ENCODE measurements around the gene SOX6. TPM values are rescaled to one million over a fixed set of nuclear protein-coding genes. Genes with fewer than 3 reads are reported as not detected.
A peak's percentile ranks its signal among the peaks of the same experiment; 100 is the strongest.

The SOX6 gene
- total RNA-seq, 1 donor from 2014 or later: 13.2 TPM

DNA sequence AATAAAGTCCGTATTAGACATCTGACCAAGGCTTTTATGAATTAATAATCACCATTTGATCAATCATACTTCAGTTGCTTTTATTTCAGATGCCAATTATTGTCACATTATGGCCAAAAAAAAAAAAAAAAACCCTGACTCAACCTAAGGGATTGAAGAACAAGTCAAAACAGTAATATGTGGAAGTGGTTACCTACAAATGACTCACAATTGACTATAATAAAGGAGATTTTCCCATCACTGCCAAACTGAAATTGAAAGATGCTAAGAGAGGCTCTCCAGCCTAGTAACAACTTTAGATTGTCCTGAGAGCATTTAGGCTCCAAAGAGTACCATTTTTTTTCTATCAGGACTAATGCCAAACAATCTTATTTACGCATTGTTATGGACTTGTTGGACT lies 35.2 kb downstream of the SOX6 start:
- Histone ChIP-seq H3K4me3 (ENCODE audit: insufficient read depth, low read depth, low read length) (no peak overlapping the region), H4K20me1 (ENCODE audit: insufficient read depth, low read length) (no peaks in the 10 kb centered on the region), H3K27ac (ENCODE audit: low read depth, low read length) (no peak overlapping the region), H3K9me3 (ENCODE audit: insufficient read depth, low read depth, low read length) (no peaks in the 10 kb centered on the region), H3K79me2 (ENCODE audit: insufficient read depth, low read length) (no peaks in the 10 kb centered on the region), H3K4me2 (ENCODE audit: low read length) (no peak overlapping the region), H3K36me3 (ENCODE audit: insufficient read depth, low read length) (no peaks in the 10 kb centered on the region), H2AFZ (ENCODE audit: low read depth, low read length) (no peak overlapping the region), H3K4me1 (ENCODE audit: insufficient read depth, low read length) (no peaks in the 10 kb centered on the region), H3K9ac (ENCODE audit: low read length) (no peak overlapping the region), H3K27me3 (ENCODE audit: insufficient read depth, low read length) (no peaks in the 10 kb centered on the region)
- FAIRE-seq: no peak
- peaks cover 8% of the 10 kb centered on the region for H3K4me1 Mint-ChIP-seq (ENCODE audit: low read depth, unreplicated experiment)
- DNase-seq (ENCODE audit: low read depth): peak; percentile 4
- no peaks in the 10 kb centered on the region for H3K36me3 Mint-ChIP-seq (ENCODE audit: low read depth, unreplicated experiment)
- H3K9me3 Mint-ChIP-seq (ENCODE audit: unreplicated experiment): peaks cover 2% of the 10 kb centered on the region
- H3K27me3 Mint-ChIP-seq (ENCODE audit: low read depth, unreplicated experiment): no peaks in the 10 kb centered on the region
- TF ChIP-seq, protein P1, sequence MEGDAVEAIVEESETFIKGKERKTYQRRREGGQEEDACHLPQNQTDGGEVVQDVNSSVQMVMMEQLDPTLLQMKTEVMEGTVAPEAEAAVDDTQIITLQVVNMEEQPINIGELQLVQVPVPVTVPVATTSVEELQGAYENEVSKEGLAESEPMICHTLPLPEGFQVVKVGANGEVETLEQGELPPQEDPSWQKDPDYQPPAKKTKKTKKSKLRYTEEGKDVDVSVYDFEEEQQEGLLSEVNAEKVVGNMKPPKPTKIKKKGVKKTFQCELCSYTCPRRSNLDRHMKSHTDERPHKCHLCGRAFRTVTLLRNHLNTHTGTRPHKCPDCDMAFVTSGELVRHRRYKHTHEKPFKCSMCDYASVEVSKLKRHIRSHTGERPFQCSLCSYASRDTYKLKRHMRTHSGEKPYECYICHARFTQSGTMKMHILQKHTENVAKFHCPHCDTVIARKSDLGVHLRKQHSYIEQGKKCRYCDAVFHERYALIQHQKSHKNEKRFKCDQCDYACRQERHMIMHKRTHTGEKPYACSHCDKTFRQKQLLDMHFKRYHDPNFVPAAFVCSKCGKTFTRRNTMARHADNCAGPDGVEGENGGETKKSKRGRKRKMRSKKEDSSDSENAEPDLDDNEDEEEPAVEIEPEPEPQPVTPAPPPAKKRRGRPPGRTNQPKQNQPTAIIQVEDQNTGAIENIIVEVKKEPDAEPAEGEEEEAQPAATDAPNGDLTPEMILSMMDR (IDR thresholded peaks at IDR 0.05; ENCODE audit: insufficient read depth, low read depth, low read length): no peak
- TF ChIP-seq EZH2 (IDR thresholded peaks at IDR 0.05; ENCODE audit: insufficient read depth, low read length): no peak
- no peak overlapping the region for H3K27ac Mint-ChIP-seq (ENCODE audit: unreplicated experiment)
- no peak overlapping the region for H3K4me3 Mint-ChIP-seq (ENCODE audit: unreplicated experiment)

DNA sequence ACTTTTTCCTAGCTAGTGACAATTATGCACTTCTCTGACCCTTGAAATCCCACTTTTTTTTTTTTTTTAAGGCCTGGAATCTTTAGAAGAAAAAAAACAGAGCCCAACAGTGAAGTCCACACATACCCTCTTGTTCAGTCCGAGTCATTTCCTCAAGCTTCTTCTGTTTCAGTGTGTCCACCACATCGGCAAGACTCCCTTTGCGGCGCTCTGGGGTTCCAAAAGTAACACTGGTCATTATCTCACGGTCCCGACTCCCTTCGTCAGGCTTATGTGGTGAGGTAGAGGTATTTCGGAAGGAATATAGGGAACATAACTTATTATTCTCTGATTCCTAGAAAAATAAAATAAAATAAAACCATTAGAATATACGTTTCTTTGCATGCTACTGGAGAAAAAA lies 38.0 kb downstream of the SOX6 start:
- no peak overlapping the region for H3K4me3 ChIP-seq (ENCODE audit: insufficient read depth, low read depth, low read length)
- H2AFZ ChIP-seq (ENCODE audit: low read depth, low read length): no peak overlapping the region
- DNase-seq (ENCODE audit: low read depth) (no peak), FAIRE-seq (no peak)
- no peak for TF ChIP-seq EZH2 (IDR thresholded peaks at IDR 0.05; ENCODE audit: insufficient read depth, low read length)
- TF ChIP-seq, protein P1 (IDR thresholded peaks at IDR 0.05; ENCODE audit: insufficient read depth, low read depth, low read length): no peak
- H3K27me3 ChIP-seq (ENCODE audit: insufficient read depth, low read length): no peaks in the 10 kb centered on the region
- Mint-ChIP-seq H3K9me3 (ENCODE audit: unreplicated experiment) (no peaks in the 10 kb centered on the region), H3K27me3 (ENCODE audit: low read depth, unreplicated experiment) (no peaks in the 10 kb centered on the region), H3K27ac (ENCODE audit: unreplicated experiment) (peak overlapping the region; percentile 41), H3K4me3 (ENCODE audit: unreplicated experiment) (no peak overlapping the region), H3K36me3 (ENCODE audit: low read depth, unreplicated experiment) (no peaks in the 10 kb centered on the region), H3K4me1 (ENCODE audit: low read depth, unreplicated experiment) (peaks cover 8% of the 10 kb centered on the region)
- no peaks in the 10 kb centered on the region for H3K79me2 ChIP-seq (ENCODE audit: insufficient read depth, low read length)
- H3K9me3 ChIP-seq (ENCODE audit: insufficient read depth, low read depth, low read length): no peaks in the 10 kb centered on the region
- H3K36me3 ChIP-seq (ENCODE audit: insufficient read depth, low read length): no peaks in the 10 kb centered on the region
- no peak overlapping the region for H3K27ac ChIP-seq (ENCODE audit: low read depth, low read length)
- no peak overlapping the region for H3K9ac ChIP-seq (ENCODE audit: low read length)
- no peaks in the 10 kb centered on the region for H4K20me1 ChIP-seq (ENCODE audit: insufficient read depth, low read length)
- no peak overlapping the region for H3K4me2 ChIP-seq (ENCODE audit: low read length)
- no peaks in the 10 kb centered on the region for H3K4me1 ChIP-seq (ENCODE audit: insufficient read depth, low read length)

DNA sequence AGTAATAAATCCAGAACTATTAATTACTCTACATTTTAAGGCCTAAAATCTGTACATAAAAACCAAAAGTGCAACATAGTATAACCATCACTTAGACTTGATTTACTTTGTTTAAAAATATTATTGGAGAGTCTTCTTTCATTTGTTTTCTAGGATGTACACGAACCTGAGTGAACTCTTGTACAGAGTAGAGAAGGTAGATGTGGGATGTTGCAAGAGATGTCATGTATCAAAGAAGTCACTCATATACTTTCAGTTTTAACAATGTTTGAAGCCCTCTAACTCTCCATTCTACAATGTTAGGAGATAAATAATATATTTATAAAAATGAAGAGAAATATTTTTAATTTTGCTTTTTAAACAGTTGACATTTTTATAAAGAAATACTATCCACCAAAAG lies 38.6 kb downstream of the SOX6 start:
- FAIRE-seq (no peak), DNase-seq (ENCODE audit: low read depth) (no peak)
- Mint-ChIP-seq H3K9me3 (ENCODE audit: unreplicated experiment) (no peaks in the 10 kb centered on the region), H3K27ac (ENCODE audit: unreplicated experiment) (no peak overlapping the region), H3K27me3 (ENCODE audit: low read depth, unreplicated experiment) (no peaks in the 10 kb centered on the region), H3K4me1 (ENCODE audit: low read depth, unreplicated experiment) (peaks cover 8% of the 10 kb centered on the region), H3K36me3 (ENCODE audit: low read depth, unreplicated experiment) (no peaks in the 10 kb centered on the region), H3K4me3 (ENCODE audit: unreplicated experiment) (no peak overlapping the region)
- H3K36me3 ChIP-seq (ENCODE audit: insufficient read depth, low read length): no peaks in the 10 kb centered on the region
- H2AFZ ChIP-seq (ENCODE audit: low read depth, low read length): no peak overlapping the region
- no peak overlapping the region for H3K4me2 ChIP-seq (ENCODE audit: low read length)
- no peaks in the 10 kb centered on the region for H3K79me2 ChIP-seq (ENCODE audit: insufficient read depth, low read length)
- TF ChIP-seq, protein P1 (IDR thresholded peaks at IDR 0.05; ENCODE audit: insufficient read depth, low read depth, low read length): no peak
- no peak for TF ChIP-seq EZH2 (IDR thresholded peaks at IDR 0.05; ENCODE audit: insufficient read depth, low read length)
- H3K4me3 ChIP-seq (ENCODE audit: insufficient read depth, low read depth, low read length): no peak overlapping the region
- no peak overlapping the region for H3K9ac ChIP-seq (ENCODE audit: low read length)
- H3K9me3 ChIP-seq (ENCODE audit: insufficient read depth, low read depth, low read length): no peaks in the 10 kb centered on the region
- no peak overlapping the region for H3K27ac ChIP-seq (ENCODE audit: low read depth, low read length)
- no peaks in the 10 kb centered on the region for H4K20me1 ChIP-seq (ENCODE audit: insufficient read depth, low read length)
- no peaks in the 10 kb centered on the region for H3K27me3 ChIP-seq (ENCODE audit: insufficient read depth, low read length)
- H3K4me1 ChIP-seq (ENCODE audit: insufficient read depth, low read length): no peaks in the 10 kb centered on the region

Data from astrocyte (in vitro differentiated cells and primary cell).